Superior temporal gyrus (tissue), 1 donor: Measurements from ENCODE around the gene SORBS2.

Experiments
- DNase-seq: peaks from one replicate; pipeline ENCODE4 v3.0.0-alpha.2; 2016; ENCODE audit errors: extremely low spot score

The SORBS2 gene

DNA sequence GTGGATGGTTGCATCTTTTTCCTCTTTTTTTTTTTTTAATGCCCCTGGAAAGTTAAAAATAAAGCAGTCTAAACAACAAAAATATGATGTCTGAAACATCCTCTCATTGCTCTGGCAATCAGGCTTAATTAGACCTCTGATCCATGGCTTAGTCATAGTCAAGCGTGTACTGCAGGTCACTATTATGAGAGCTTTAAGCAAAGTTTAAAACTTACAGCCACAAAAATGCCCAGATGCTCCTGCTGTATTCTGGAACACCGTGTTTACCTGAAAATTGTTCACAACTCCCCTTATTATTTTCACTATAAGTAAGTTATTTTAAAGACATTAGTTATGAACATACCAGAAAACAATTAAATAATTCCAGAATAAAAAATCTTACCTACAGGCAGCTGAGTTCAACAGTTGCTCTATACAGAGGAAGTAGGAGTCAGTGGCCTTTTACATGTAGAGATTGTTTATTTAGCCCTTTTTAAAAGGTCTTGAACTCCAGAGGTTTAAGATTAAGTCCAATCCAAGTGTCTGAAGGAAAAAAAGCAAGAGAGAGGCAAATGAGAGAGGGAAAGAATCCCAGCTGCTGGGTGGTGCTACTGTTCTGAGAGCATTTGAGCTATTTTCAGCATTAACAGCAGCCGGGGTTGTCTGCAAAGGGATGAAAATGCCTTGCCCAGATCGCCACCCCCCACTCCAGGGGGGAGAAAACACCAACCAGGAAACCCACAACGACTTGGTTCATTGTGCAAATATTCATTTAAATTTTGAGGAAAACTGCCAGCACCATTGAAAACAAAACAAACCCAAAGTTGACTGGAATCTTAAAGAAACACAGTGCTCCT, 36.9 kb downstream of the SORBS2 start:
- DNase-seq = no peak

DNA sequence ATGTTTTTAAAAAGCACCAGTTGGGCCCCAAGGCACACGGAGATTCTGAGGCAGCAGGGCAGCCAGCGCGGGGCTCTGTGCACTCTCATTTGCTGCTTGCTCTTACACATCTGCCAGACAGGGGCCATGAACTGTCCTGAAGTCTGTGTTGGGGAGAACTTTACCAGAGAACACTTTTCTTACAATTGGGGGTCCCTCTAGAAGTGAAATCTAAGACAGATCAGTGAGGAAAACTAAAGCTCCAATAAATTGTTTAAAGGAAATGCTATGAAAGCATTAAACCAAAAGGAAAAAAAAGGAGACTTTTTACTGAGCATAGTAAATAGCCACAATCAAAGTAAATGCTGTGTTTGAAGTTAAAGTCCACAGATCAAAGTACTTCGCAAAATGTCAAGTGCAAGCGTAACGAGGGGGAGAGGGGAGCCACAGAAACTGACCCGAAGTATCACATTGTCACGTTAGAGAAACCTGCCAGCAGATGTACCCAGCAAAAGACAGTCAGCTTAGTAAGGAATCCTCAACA, 37.8 kb downstream of the SORBS2 start:
- no peak for DNase-seq

GRCh38 chr4:185773419-185773818, 38.6 kb downstream of the SORBS2 start:
- DNase-seq = no peak

- no peak for DNase-seq
Measured at GRCh38 chr4:185772391-185773093, 39.5 kb downstream of the SORBS2 start.

GRCh38 chr4:185771711-185772390, 40.1 kb downstream of the SORBS2 start:
- DNase-seq = no peak

- DNase-seq = no peak
Measured at GRCh38 chr4:185767528-185767927, 44.5 kb downstream of the SORBS2 start.

DNA sequence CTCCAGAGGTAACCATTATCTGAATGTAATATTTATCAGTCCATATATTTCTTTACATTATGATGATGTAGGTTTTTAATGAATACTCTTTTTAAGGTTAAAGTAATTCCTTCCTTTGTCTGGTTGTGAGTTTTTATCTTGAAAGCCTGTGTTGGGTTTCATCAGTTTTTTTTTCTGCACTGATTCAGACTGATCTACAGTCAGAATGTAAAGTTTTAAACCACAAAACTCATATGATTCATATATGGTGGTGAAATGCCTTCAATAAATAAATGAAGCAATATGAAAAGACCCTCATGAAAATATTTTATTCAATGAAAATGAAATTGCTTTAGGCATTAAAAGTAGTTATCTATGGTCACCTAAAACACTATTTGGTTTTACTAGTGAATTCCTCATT, 47.1 kb downstream of the SORBS2 start:
- DNase-seq = no peak

DNA sequence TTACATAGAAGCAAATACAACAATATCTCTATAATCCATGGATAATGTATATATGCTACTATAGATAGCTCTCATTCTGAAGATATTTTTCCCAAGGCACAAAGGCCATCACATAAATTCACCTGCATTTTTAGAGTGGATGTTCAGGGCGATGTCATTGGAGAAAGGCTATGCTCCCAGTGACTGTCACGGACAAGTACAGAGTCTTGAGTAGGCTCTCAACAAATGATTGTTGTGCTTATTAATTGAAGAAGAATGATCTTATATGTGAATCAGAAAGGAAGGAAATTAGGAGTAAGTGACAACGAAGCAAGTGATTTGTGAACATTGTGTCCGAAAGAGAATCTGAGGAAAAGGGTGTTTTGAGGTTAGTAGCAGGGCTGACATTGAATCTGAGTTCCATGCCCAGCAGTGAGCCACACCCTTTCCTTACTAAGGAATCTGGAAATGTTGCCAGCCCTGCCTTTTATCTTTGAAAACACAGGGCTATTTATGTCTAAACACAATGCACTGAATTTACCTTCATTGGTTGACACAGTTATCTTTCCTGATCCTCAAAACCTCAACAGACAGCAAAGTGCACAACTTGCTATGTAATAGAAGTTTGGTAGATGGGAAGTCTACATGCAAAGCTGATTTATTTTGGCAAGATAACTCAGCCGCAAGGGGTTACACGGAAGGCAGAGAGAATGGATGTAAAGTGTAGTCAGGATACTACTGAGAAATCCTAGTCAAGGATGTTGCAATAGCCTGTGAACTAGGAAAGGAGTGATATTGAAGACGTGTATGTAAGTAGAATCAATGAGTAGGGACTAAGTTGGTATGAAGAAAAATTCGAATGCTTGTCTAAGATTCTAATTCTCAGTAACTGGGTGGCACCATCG, 50.4 kb downstream of the SORBS2 start:
- no peak for DNase-seq

- DNase-seq = no peak
Measured at GRCh38 chr4:185758807-185759206, 53.2 kb downstream of the SORBS2 start.

DNA sequence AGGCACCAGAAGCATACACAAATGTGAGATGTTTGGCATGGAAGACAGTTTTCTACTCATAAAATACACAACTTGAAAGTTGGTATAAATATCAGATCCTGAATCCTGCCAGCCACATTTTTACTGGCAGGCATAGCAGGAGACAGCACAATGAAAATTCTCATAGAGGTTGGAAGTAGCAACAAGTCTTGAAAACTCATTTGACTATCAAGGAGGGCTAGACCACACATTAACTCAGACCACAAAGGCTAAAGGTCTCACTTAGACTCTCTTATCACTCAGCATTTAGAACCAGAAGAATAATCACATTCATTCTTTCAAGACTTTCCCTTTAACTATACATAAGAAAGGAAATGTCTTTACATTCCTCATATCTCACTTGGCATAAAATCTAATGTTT, 56.5 kb downstream of the SORBS2 start:
- no peak for DNase-seq

GRCh38 chr4:185754961-185755360, 57.0 kb downstream of the SORBS2 start:
- no peak for DNase-seq

GRCh38 chr4:185752872-185753271, 59.1 kb downstream of the SORBS2 start:
- no peak for DNase-seq

- no peak for DNase-seq
Measured at GRCh38 chr4:185749858-185750257, 62.1 kb downstream of the SORBS2 start.

GRCh38 chr4:185748901-185749390, 63.0 kb downstream of the SORBS2 start:
- DNase-seq = no peak

DNA sequence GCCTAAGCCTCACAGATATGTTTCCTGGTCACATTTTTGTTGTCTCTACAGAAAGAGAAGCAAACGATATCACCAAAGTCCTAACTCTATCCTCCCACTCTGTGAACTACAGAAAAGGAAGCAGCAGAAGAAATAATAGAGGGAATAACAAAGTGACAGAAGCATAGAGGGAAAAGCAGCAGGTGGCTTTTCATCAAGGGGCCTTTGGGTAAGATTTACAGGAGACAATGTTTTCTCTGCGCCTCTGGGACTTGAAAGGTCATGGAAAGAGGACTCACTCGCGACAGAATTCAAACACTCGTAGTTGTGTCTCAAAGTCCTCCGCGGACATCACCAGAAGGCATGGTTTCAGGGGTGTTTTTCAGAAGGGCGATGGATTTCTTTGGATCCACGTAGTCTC, 66.1 kb downstream of the SORBS2 start:
- DNase-seq = no peak

DNA sequence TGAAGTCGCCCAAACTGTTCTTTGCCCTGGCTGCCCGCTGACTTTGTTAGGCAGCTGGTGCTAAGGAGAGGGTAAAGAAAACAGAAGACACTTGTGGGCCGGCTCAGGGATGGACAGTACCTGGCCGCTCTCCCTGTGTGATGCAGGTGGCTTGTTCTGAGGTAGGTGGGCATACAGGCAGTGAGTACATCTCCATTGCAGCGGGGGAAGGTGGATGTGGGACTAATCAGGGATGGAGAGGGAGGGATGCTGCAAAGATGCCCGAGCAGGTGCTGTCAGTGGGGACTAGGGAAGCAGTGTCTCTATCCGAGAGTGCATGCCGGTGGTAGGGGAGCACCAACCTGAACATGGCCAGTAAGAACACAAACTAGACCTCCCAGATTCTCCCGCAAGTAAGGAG, 67.0 kb downstream of the SORBS2 start:
- DNase-seq = no peak

- no peak for DNase-seq
Measured at GRCh38 chr4:185744488-185744862, 67.5 kb downstream of the SORBS2 start.

DNA sequence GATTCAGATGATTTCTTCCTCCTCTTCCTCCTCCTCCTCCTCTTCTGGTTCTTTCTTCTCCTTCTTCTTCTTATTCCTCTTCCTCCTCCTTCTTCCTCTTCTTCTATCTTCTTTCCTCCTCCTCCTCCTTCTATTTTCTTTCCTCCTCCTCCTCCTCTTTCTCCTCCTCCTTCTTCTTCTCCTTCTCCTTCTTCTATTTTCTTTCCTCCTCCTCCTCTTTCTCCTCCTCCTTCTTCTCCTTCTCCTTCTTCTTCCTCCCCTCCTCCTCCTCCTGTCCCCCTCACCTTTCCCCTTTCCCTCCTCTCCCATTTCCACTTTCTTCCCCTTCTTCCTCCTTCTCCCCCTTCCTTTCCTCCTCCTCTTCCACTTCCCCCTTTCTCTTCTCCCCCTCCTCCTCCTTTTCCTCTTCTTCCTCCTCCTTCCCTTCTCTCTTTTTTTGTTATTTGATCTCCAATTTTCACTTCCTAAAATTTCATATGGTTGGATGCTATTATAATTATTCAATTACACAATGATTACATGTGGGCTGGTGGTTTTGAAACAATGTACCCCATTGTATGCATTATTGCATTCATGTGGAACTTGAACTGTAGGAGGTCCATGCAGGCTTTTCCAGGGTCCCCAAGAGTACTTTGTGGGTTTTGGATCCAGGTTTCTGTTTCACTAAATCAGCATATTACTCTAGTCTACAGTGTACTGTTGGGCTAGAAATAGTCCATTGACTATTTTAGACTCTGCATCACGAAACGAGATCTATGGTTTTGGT, 68.1 kb downstream of the SORBS2 start:
- no peak for DNase-seq

- no peak for DNase-seq
Measured at GRCh38 chr4:185742766-185743165, 69.2 kb downstream of the SORBS2 start.

GRCh38 chr4:185741795-185742194, 70.2 kb downstream of the SORBS2 start:
- no peak for DNase-seq

GRCh38 chr4:185740471-185740873, 71.5 kb downstream of the SORBS2 start:
- DNase-seq = no peak
